GM12878 (cell line): ENCODE data around the gene CNTNAP2.

Experiments used
- CREB1 ChIP-seq: IDR thresholded peaks from 2 replicates; pipeline ENCODE4 v1.6.1; 2012; ENCODE audit warnings: low read depth, mild to moderate bottlenecking, inconsistent platforms
- CTCF ChIP-seq, 3 experiments: IDR thresholded peaks in 2 of 3; conservative IDR thresholded peaks in 1 of 3; 2 replicates each; pipeline ENCODE4 v1.5.1; 2011; ENCODE audit warnings: low read depth in 3 of 3, low read length in 3 of 3, mild to moderate bottlenecking in 3 of 3, control low read depth in 2 of 3, moderate library complexity in 2 of 3, inconsistent platforms in 1 of 3, mixed read lengths in 1 of 3; ENCODE audit not compliant: control insufficient read depth in 2 of 3, insufficient read depth in 1 of 3; ENCODE audit errors: extremely low read depth in 1 of 3
- EGR1 ChIP-seq, 2 experiments: IDR thresholded peaks; 1 replicate in 1 of 2; 2 replicates in 1 of 2; pipeline ENCODE4 v1.6.1; 2011 to 2012; ENCODE audit warnings: low read depth in 2 of 2, low read length in 2 of 2, borderline replicate concordance in 1 of 2, mild to moderate bottlenecking in 1 of 2, moderate library complexity in 1 of 2
- MTA3 ChIP-seq: IDR thresholded peaks from 2 replicates; pipeline ENCODE4 v1.6.1; 2012; ENCODE audit warnings: low read length, inconsistent platforms, borderline replicate concordance

DNA sequence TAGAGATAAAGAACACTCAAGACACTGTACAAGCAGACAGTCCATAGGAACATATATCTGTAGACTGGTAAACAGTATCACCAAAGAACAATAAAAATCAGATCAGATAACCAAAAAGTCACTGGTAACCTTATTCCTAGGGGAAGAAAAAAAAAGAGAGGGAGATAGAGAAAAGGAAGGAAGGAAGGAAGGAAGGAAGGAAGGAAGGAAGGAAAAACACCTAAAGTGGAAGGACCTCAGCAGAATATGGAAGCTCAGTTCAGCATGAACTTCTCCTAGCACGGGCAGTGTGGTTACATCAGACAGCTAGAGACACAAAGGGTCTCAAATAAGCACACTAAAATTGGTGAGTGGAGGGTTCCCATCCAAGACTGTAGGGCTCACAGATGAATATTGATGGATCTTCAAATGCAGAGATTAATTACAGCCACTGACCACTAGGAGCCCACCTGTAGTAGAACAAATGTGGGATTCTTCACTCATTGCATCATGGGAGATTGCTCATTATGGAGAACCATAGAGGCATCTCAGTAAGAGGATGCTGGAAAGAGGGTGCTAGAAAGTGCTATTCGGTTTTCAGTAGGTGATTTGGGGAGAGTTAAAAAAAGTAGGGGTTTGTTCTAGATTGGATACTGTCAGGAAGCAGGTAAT, 2180.5 kb downstream of the CNTNAP2 start:
- TF ChIP-seq CTCF (IDR thresholded peaks at IDR 0.05 in 2 of 3, conservative IDR thresholded peaks at IDR 0.05 in 1 of 3; ENCODE audit: control insufficient read depth in 2 of 3, extremely low read depth in 1 of 3, insufficient read depth in 1 of 3, low read depth in 3 of 3, low read length in 3 of 3) (no peak), MTA3 (no peak), CREB1 (no peak), EGR1 (IDR thresholded peaks at IDR 0.05; ENCODE audit: borderline replicate concordance in 1 of 2, low read depth in 2 of 2, low read length in 2 of 2) (no peak)
